Colonic mucosa (tissue), 4 donors: ENCODE data around the gene PZP. TPM values are rescaled to one million over a fixed set of nuclear protein-coding genes. Genes with fewer than 3 reads are reported as not detected.
"Not testable (repeated sequence)": the region's sequence is repeated elsewhere in the genome, so short reads cannot be mapped to it uniquely, and the experiment has no call there.

ENCODE experiments used
- DNase-seq: peaks from one replicate; pipeline ENCODE4 v3.0.0-alpha.2; 2020
- H3K27ac ChIP-seq: fragments of 200-600 bp; one replicate; pipeline ENCODE4 v1.8.0; 2021
- H3K27me3 ChIP-seq: fragments of 200-600 bp; one replicate; pipeline ENCODE4 v1.8.0; 2021
- H3K36me3 ChIP-seq: fragments of 200-600 bp; one replicate; pipeline ENCODE4 v1.8.0; 2021
- H3K4me1 ChIP-seq: fragments of 200-600 bp; one replicate; pipeline ENCODE4 v1.8.0; 2021; ENCODE audit warnings: mild to moderate bottlenecking
- H3K4me3 ChIP-seq: fragments of 200-600 bp; one replicate; pipeline ENCODE4 v1.8.0; 2021
- H3K9ac ChIP-seq, 2 donors: one replicate each; pipeline ENCODE4 v1.7.0; 2013; ENCODE audit warnings: control low read depth in 2 of 2, low read depth in 2 of 2, low read length in 2 of 2
- H3K9me3 ChIP-seq: fragments of 200-600 bp; one replicate; pipeline ENCODE4 v1.8.0; 2021
- intact Hi-C: fragments of 100-400 bp; cut with DNase I; formaldehyde crosslinking; loops from one replicate; pipeline ENCODE4 v1.14.1; 2022
- total RNA-seq, 2 donors: library from RNA; stranded (reverse); fragmentation: NEBNext Ultra II Directional in 1 of 2; extraction: Animal tissue kit (Norgen Biotek cat#: 25700) in 1 of 2; gene quantifications; one replicate each; pipeline ENCODE4 v1.2.1, GENCODE V29; 2021
- TF ChIP-seq, protein P1 (sequence below): fragments of 200-600 bp; IDR thresholded peaks from one replicate; pipeline ENCODE4 v1.8.0; 2022; ENCODE audit warnings: antibody characterized with exemption, mild to moderate bottlenecking
- donor health status: healthy.
- donor health status: DM: no; HTN: no; CAD: no.
- donor health status: DM: no; HTN: no; CAD: no.

Gene PZP
- total RNA-seq, 2 donors from 2014 or later, result 0.05 TPM; not detected in 1

DNA sequence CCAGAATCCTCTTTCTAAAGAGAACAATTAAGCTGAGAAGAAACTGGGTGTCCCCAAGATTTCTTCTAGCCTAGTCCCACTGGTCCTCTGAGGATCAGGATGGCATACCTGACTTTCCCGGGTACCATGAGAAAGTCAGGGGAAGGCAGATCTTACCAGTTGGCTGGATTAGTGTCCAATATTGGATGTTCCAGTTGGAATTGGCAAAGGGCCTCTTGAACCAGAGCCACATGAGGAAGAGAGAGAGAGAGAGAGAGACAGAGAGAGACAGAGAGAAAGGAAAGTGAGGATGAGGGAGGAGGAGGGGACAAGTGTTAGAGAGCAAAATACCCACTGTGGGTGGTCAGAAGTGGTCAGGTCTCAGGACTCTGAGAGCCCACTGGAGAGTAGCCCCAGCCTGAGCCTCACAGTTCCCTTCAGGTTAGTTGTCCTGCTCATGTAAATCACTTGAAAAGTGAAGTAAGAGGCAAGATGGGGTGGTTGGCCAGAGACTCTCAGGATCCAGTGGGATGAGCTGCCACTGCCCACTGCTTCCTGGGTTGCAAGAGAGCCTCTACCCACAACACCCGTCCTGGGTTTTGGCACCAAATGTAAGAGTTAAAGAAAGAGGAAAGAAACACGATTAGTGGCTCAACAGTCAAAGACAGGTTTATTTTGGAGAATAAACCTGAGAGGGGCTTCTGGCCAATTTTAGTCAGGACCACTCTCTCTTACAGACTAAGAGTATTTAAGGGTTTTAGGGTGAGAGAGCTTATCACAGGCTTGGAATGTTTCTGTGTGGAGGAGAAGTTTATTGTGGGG is 64.1 kb downstream of the PZP start:
- H3K36me3 ChIP-seq, result no peaks in the 10 kb centered on the region
- DNase-seq, result no peak
- TF ChIP-seq, protein P1, sequence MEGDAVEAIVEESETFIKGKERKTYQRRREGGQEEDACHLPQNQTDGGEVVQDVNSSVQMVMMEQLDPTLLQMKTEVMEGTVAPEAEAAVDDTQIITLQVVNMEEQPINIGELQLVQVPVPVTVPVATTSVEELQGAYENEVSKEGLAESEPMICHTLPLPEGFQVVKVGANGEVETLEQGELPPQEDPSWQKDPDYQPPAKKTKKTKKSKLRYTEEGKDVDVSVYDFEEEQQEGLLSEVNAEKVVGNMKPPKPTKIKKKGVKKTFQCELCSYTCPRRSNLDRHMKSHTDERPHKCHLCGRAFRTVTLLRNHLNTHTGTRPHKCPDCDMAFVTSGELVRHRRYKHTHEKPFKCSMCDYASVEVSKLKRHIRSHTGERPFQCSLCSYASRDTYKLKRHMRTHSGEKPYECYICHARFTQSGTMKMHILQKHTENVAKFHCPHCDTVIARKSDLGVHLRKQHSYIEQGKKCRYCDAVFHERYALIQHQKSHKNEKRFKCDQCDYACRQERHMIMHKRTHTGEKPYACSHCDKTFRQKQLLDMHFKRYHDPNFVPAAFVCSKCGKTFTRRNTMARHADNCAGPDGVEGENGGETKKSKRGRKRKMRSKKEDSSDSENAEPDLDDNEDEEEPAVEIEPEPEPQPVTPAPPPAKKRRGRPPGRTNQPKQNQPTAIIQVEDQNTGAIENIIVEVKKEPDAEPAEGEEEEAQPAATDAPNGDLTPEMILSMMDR, result no peak
- H3K9ac ChIP-seq, result no peak overlapping the region
- H3K4me1 ChIP-seq, result no peaks in the 10 kb centered on the region
- H3K27ac ChIP-seq, result no peak overlapping the region
- intact Hi-C loops, result no loop called here
- no peak overlapping the region for H3K4me3 ChIP-seq
- no peaks in the 10 kb centered on the region for H3K27me3 ChIP-seq
- H3K9me3 ChIP-seq, result no peaks in the 10 kb centered on the region

DNA sequence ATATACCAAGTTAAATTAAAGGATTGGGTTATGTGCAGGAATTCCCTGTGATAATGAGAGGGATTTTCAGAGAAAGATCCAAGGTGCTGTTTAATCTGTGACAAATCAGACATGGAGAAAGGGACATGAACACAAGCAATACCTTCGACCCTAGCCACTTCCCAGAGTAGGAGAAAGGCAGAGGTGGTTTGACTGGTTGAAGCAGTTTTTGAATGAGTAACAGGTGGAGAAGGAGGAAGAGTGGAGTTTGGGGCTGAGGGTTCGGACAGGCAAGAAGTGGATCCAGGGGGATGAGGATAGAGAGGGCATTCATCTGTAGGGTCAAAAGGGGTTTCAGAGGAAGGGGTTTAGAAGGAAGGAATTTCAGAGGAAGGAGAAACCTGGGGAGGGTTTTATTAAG is 65.1 kb downstream of the PZP start:
- DNase-seq, result no peak
- H3K27ac ChIP-seq, result no peak overlapping the region
- no peak overlapping the region for H3K4me3 ChIP-seq
- H3K36me3 ChIP-seq, result no peaks in the 10 kb centered on the region
- no peaks in the 10 kb centered on the region for H3K27me3 ChIP-seq
- no peak overlapping the region for H3K9ac ChIP-seq
- intact Hi-C loops, result no loop called here
- TF ChIP-seq, protein P1, result no peak
- no peaks in the 10 kb centered on the region for H3K4me1 ChIP-seq
- H3K9me3 ChIP-seq, result no peaks in the 10 kb centered on the region

DNA sequence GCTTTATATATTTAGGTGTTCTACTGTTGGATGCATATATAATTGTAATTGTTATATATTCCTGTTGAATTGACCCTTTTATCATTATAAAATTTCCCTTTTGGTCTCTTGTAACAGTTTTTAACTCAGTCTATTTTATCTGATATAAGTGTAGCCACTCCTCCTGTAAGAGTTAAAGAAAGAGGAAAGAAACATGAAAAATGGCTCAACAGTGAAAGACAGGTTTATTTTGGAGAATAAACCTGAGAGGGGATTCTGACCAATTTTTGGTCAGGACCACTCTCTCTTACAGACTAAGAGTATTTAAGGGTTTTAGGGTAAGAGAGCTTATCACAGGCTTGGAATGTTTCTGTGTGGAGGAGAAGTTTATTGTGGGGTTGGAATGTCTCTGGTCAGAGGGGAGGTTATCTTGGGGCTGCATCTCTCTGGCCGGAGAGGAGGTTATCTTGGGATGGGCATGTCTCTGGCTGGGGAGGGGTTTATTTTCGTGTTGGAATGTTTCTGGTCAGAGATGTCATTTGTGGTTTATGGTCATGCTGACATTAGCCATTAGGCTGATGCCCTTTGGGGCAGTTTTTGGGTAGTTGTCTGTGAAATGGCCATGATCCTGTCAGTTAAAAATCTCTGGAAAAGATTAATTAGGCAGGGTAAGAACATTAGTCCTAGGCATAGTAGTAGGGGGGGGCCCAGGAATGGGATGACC is 68.5 kb downstream of the PZP start:
- H3K4me1 ChIP-seq, H3K27ac ChIP-seq, H3K36me3 ChIP-seq, intact Hi-C loops, H3K4me3 ChIP-seq, H3K9ac ChIP-seq, H3K9me3 ChIP-seq, H3K27me3 ChIP-seq, DNase-seq: not testable (repeated sequence)

DNA sequence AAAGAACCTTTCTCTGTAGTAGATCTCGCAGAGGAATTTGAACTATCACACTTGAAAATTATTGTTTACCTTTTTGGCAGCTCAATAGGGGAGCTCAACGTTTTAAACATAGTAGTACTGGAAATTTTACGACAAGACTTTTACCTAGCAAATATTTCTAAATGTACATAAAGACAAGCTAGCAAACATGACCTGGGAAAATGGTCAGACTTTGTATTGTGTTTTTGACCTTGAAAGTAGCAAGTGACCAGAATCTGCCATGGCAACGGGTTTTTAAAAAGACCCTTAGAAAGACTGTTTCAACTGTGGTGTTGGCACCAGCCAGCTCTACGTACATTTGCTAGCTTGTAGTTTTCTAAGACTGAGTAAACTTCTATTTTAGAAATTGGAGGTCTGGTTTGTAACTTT is 72.3 kb downstream of the PZP start:
- TF ChIP-seq, protein P1, result no peak
- H3K27me3 ChIP-seq, result no peaks in the 10 kb centered on the region
- no peak overlapping the region for H3K9ac ChIP-seq
- H3K36me3 ChIP-seq, result no peaks in the 10 kb centered on the region
- no peaks in the 10 kb centered on the region for H3K9me3 ChIP-seq
- no peak overlapping the region for H3K27ac ChIP-seq
- no peak for DNase-seq
- H3K4me3 ChIP-seq, result no peak overlapping the region
- no peaks in the 10 kb centered on the region for H3K4me1 ChIP-seq
- intact Hi-C loops, result no loop called here

DNA sequence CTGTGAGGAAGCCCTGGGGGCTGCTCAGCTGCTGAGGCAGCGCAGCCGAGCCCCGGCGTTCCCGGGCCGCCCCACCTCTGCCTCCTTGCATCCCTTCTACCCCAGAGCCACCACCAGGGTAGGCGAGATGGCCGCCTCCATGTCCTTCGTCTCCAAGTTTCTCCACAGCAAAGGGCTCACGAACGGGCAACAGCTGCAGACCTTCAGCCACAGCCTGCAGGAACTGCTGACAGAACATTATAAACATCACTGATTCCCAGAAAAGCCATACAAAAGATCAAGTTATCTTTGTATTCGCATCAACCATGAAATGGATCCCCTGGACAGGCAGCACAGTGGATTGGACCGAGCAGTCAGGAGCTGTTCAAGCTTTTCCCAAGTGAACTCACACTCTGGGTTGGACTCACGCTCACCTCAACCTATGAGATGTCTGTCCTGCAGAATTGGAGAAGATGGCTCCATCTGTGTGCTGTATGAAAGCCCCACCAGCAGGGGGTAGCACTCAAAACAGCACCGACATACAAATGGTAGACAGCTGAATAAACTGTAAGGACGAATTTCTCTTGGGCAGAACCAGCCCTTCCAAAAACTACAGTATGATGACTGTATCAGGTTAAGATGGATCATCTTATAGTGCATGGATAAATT is 73.1 kb downstream of the PZP start:
- H3K4me3 ChIP-seq, result no peak overlapping the region
- H3K27me3 ChIP-seq, result no peaks in the 10 kb centered on the region
- no peaks in the 10 kb centered on the region for H3K4me1 ChIP-seq
- no peak for DNase-seq
- H3K9me3 ChIP-seq, result no peaks in the 10 kb centered on the region
- TF ChIP-seq, protein P1, result no peak
- no peak overlapping the region for H3K9ac ChIP-seq
- H3K27ac ChIP-seq, result peak overlapping the region; percentile 9
- intact Hi-C loops, result no loop called here
- H3K36me3 ChIP-seq, result no peaks in the 10 kb centered on the region
